Caki2 (cell line): ENCODE results near the gene IRAK2. TPM values are rescaled to one million over a fixed set of nuclear protein-coding genes. Genes with fewer than 3 reads are reported as not detected.

Source experiments
- DNase-seq: peaks from one replicate; pipeline ENCODE4 v3.0.0-alpha.2; 2015; ENCODE audit warnings: low read depth
- in situ Hi-C: cut with HindIII; loops from 2 replicates; pipeline ENCODE4 v1.10.0; 2016; ENCODE audit warnings: low sequenced_read_pairs, low pct_unique_long_range_greater_than_20kb, mixed read lengths
- total RNA-seq: library from RNA; depleted of rRNA; stranded (reverse); fragments of >200 nt; shearing (Covaris generic); gene quantifications from 2 replicates; pipeline ENCODE4 v1.2.3, GENCODE V29; 2014; ENCODE audit warnings: low replicate concordance

IRAK2 gene
- total RNA-seq, 1 experiment from 2014 or later = 7.6 TPM

DNA sequence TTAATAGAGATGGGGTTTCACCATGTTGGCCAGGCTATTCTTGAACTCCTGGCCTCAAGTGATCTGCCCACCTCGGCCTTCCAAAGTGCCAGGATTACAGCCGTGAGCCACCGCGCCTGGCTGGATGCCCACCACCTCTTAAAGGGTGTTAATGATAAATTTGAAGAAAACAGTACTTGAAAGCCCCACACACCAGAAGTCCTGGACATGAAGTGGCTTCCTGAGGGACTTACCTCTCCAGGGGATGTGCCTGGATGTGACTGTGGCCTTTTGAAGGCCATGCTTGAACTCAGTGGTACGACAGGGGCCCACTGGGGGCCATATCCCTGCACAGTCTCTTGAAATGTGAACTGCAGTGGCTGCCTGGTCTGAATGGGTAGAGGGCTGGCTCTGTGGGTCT lies 18.2 kb downstream of the IRAK2 start:
- DNase-seq = no peak
- in situ Hi-C loops = no loop called here

GRCh38 chr3:10184250-10184649 lies 19.5 kb downstream of the IRAK2 start:
- in situ Hi-C loops = no loop called here
- no peak for DNase-seq

DNA sequence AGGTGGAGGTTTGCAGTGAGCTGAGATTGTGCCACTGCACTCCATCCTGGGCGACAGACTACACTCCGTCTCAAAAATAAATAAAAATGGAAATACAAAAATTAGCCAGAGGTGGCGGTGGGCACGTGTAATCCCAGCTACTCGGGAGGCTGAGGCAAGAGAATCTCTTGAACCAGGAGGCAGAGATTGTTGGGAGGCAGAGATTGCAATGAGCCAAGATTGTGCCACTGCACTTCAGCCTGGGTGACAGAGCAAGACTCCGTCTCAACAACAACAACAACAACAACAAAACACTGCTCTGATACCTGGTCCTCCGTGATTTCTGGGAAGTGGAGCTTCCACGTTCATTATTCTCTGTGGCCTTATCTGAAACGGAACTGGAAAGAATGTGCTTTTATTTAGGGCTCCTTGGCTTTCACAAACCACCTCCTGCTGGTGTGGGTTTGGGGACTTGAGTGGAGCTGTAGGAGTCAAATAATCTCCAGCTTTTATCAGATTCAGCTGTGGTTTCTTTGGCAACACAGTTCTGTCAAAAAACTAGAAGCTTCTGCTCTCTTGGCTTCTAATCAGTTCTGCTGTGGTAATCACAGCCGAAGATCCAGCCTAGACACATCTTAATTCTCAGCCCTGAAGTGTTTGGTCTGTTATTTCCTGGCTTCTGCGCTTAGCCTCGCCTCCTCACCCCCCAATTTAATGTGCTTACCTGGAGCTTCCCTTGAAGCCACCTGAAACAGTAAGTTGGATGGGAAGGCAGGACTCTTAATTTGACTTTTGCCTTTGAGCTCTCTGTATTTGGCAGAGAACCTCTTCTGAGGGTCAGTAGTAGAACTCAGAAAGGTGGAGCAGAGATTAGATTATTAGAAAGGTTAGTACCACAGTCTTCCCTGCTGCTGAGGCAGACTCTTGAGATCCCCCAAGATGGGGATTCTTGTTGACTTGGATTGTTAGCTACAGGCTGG lies 21.4 kb downstream of the IRAK2 start:
- DNase-seq = no peak
- in situ Hi-C loops = no loop called here

DNA sequence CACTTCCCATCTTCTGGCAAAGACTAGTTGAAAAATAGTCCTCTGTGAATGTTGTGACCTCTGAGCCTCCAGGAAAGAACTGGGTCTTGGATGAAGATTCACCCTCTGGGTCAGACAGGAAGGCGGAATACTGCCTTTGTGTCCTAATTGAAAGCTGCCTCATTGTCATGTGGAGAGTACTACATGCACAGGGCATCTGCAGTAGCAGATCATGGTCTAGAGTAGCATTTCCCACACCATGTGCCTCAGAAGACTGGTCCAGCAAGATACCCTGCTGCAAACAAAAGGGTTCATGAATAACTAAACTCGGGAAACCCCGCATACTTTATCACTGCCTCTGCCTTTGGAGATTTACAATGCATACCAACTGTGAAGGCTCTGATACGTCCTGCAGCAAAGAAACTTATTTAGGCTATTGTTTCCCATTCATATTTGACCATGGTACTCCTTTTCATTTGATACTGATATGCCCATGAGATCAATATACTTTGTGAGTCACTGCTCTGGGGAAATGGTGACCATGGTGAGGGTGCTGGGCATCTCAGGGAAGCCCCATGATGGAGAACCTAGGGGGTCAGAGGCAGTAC lies 22.7 kb downstream of the IRAK2 start:
- no peak for DNase-seq
- in situ Hi-C loops = no loop called here

- in situ Hi-C loops = no loop called here
- DNase-seq = no peak
Observed at GRCh38 chr3:10187944-10188343, 23.2 kb downstream of the IRAK2 start.

GRCh38 chr3:10188804-10189556 lies 24.3 kb downstream of the IRAK2 start:
- DNase-seq = no peak
- in situ Hi-C loops = no loop called here

DNA sequence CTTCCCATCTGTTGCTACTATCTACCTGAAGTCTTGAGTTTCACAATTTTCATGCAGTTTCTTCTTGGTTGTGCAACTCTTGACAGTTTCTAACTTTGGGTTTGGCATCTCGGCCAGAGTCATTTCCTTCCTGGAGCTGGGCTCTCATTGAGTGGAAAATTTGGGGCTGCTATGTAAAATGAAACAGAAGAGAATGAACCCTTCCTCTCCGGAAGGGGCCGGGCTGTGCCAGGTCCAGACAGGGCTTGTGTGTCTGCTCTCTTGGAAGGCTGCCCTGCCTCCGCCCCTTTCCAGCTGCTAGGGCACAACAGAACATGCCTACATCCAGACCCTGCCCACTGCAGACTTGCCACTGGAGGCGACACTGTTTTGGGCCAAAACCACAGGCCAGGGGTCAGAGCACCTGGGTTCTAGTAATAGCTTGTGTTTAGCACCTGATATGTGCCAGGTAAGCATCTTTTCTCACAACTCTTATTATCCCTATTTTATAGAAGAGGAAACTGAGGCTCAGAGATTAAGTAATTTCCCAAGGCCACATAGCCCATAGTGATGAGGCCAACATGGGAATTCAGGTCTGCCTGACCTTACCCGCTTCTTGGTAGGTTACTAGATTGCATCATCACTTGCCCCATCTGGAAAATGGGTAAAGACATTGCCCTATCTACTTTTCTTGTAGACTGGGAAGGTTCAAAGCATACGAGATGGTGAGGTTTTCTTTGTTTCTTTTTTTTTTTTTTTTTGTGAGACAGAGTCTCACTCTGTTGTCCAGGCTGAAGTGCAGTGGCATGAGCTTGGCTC lies 25.0 kb downstream of the IRAK2 start:
- no peak for DNase-seq
- in situ Hi-C loops = no loop called here

GRCh38 chr3:10192953-10193691 lies 28.4 kb downstream of the IRAK2 start:
- DNase-seq = peak; percentile 97
- in situ Hi-C loops = no loop called here

DNA sequence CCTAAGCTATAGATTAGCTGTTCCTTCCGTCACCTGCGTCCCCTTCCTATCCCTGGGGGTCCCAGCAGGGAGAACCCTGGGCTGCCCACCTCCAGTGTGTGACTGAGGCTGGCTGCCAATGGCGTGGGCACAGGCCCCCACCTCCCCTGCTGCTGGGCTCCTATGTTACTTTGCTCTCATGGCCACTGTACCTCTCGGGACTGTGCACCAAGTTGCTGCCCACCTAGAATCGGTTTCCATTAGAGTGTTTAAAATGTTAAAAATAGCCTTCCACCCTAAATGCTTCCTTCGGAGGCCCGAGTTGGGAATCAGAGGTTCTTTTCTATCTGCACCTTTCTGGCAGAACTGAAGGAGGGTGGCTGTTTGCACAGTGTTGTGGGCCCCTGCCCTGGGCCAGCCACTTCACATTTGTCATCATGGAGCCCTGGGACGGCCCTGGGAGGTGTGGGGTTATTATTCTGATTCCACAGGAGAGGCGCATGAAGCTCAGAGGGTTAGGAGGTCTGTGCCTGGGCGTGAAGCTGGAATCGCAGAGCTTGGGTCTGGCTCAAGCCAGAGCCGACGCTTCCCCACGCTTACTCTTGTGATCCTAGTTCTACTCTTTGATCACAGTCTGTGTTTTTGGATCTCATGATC lies 29.1 kb downstream of the IRAK2 start:
- in situ Hi-C loops = no loop called here
- DNase-seq = no peak

- in situ Hi-C loops = no loop called here
- DNase-seq = no peak
Observed at GRCh38 chr3:10194328-10195071, 29.8 kb downstream of the IRAK2 start.

- DNase-seq = no peak
- in situ Hi-C loops = no loop called here
Observed at GRCh38 chr3:10195366-10196089, 30.8 kb downstream of the IRAK2 start.

DNA sequence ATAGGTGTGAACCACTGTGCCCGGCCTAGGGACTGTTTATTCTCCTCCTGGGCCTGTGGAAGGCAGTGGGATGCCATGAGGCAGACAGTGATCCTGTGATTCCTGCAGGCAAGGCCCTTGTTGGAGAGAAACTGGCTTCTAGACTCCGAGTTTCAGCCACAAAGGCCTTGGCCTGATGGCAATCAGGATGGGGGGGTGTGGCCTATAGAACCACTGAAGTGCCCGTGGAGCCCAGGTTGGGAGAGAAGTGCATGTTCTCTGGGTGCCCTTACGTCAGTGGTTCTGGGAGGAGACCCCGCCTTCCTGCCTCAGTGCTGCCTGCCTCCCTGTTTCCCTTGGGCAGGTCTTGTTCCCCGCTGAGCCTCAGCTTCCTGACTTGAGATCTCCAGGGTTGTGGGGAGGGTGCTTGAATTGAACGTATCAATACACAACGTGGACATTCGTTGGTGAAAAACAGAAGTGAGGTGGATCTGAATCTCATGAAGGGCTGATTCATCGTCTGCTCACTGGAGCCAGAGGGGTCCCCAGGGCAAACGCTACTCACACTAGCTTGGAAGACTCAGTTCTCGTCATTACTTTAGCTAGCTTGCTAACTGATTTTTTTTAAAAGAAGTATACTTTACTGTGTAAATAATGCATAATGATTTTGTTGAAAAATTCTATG lies 31.8 kb downstream of the IRAK2 start:
- in situ Hi-C loops = no loop called here
- DNase-seq = no peak

- no peak for DNase-seq
- in situ Hi-C loops = no loop called here
Observed at GRCh38 chr3:10198226-10198625, 33.5 kb downstream of the IRAK2 start.

DNA sequence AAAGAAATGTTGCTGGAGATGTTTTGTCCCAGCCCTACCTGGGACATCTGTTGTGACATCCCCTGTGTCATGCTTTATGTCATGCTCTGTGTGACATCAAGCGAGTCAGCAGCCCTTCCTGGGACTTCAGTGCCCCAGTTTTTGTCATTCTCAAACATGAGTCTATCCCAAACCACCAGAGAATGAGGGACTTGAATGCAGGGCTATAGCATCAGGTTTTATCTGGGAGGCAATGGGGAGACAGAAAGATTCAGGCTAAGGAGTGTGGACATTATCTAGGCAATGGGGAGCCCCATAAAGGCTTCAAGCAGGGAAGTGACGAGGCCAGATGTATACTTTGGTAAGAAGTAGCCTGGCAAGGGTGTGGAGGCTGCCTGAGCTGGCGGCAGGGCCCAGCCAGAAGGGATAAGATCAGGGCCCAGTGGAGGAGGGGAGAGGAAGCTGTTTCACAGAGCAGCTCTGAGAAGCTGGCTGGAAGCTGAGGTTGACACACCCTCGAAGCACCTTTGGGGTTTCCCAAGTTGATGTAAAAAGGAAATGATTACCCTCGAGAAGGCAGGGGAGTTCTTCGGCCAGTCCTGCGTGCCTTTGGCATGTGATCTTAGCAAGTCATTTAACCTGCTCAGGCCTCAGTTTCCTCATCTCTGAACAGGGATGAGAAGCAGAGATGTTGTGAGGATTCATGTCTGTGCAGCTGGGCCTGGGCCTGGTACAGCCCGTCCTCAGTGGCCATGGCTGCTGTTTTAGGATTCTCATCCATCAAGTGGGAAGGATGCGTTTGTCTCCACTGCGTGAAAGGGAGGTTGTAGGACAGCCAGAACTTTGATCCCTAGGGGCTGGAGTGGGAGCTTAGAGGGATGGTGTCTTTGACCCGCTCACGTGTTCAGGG lies 34.3 kb downstream of the IRAK2 start:
- in situ Hi-C loops = no loop called here
- peak; percentile 74 for DNase-seq

DNA sequence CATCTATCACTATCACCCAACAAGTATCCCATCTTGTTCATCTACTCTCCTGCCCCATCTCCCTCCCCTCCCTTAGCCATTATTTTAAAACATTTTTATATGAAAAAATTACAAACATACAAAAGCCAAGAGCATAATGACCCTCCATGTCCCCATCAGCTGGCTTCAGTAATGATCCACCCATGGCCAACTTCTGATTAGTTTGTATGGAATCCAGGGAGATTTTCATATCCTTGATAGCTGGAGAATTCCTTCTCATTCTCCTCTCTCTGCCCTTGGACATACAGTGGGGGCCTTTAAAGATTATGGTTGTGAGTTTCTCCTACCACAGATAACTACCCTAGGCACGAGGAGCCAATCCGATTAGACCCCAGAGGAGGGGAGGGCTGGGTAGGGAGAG lies 40.2 kb downstream of the IRAK2 start:
- no peak for DNase-seq
- in situ Hi-C loops = no loop called here
